ENCODE data around the gene WNT7B.

DNA sequence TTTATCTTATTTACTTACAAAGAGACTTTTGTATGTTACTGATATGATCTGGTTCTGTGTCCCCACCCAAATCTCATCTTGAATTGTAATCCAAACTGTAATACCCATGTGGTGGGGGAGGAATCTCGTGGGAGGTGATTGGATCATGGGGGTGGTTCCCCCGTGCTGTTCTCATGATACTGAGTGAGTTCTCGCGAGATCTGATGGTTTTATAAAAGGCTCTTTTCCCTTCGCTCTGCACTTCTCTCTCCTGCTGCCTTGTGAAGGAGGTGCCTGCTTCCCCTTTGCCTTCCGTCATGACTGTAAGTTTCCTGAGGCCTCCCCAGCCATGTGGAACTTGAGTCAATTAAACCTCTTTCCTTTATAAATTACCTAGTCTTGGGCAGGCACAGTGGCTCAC lies 42.4 kb upstream of the WNT7B start:
- TF ChIP-seq GATA2 (IDR thresholded peaks at IDR 0.05; ENCODE audit: low read depth, low read length) (no peak), GATA3 (IDR thresholded peaks at IDR 0.05; ENCODE audit: low read depth, low read length) (no peak)

All from SH-SY5Y (cell line).